Omental fat pad (tissue), 4 donors: ENCODE results near the gene FBXO44. TPM values are rescaled to one million over a fixed set of nuclear protein-coding genes. Genes with fewer than 3 reads are reported as not detected.

ENCODE experiments used
- ATAC-seq: fragments of 150-250 bp; one replicate; pipeline ENCODE4 v1.9.1; 2016; ENCODE audit warnings: mild to moderate bottlenecking, moderate library complexity; ENCODE audit not compliant: low FRiP score
- DNase-seq: peaks from one replicate; pipeline ENCODE4 v3.0.0-alpha.2; 2019; ENCODE audit warnings: low spot score
- total RNA-seq, 4 donors: library from RNA; depleted of rRNA; stranded (reverse); fragments of >200 nt; gene quantifications; one replicate each; pipeline ENCODE4 v1.1.0, GENCODE V29; 2016
- TF ChIP-seq, protein P1 (sequence below), 3 donors: fragments of 450-650 bp; IDR thresholded peaks; one replicate each; pipeline ENCODE4 v1.5.1; 2016 to 2017; ENCODE audit warnings: antibody characterized with exemption in 3 of 3, mild to moderate bottlenecking in 3 of 3, moderate library complexity in 2 of 3

Gene FBXO44
- total RNA-seq, 4 donors from 2014 or later, result 5.8 to 13.3 (median 9.6) TPM

DNA sequence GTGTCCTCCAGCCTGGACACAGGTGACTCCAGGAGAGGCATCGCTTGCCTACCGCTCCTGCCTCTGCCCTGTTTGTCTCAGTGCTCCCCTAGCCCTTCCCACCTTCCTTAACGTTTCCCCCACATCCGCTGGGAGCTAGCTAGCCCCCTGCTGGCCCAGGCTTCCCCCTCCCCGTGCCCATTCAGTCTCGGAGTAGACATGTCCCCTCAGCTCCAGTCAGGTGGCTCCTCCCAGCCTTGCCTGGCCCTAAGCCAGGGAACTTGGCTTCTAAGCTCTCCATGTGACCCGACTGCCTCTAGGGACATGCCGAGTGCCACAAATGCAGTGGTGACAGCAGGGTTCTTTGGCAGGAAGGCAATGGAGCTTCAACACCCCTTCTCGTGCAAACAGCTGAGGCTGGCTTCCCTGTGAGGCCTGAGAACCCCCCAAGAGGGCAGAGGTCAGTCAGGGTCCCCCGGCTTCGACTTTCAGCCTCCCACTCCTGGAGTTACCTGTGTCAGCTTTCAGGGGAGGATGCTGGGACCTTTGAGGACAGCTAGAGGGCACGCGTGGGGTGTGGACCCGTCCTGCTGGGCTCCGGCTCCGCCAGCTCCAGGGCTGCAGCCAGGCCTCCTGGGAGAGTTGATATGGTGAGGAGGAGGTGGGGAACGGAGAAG is 53.1 kb downstream of the FBXO44 start:
- no peak for DNase-seq
- TF ChIP-seq, protein P1, sequence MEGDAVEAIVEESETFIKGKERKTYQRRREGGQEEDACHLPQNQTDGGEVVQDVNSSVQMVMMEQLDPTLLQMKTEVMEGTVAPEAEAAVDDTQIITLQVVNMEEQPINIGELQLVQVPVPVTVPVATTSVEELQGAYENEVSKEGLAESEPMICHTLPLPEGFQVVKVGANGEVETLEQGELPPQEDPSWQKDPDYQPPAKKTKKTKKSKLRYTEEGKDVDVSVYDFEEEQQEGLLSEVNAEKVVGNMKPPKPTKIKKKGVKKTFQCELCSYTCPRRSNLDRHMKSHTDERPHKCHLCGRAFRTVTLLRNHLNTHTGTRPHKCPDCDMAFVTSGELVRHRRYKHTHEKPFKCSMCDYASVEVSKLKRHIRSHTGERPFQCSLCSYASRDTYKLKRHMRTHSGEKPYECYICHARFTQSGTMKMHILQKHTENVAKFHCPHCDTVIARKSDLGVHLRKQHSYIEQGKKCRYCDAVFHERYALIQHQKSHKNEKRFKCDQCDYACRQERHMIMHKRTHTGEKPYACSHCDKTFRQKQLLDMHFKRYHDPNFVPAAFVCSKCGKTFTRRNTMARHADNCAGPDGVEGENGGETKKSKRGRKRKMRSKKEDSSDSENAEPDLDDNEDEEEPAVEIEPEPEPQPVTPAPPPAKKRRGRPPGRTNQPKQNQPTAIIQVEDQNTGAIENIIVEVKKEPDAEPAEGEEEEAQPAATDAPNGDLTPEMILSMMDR (IDR thresholded peaks at IDR 0.05), result no peak
- ATAC-seq, result no peak

DNA sequence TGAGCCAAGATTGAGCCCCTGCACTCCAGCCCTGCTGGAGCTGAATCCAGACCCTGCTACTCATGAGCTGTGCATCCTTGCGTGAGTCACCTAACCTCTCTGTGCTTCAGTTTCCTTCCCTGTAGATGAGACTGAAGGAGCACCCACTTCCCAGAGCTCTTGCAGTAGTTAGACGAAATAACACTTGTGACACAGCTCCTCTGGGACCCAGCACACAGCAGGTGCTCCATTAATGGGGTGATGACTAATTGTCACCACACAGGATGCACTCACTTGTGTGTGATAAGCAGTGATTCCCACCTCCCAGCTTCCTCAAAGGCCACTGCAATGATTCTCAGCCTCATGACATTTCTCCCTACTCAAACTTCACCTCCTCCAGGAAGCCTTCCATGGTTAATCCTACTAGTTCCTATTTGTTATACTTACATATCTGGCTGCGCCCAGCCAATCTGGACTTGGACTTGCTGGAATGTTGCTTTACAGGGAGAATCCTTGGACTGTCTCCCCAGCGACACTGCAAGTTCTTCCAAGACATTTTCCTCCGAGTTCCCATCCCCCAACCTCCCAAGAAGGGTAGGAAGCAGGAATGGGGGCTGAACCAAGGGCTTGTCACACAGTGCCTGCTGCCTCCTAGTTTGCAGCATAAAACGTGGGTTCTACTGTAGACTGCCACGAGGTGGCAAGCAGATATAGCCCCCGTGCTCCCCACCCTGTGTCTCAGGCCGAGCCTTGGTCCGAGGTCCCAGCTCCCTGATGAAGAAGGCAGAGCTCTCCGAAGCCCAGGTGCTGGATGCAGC is 54.1 kb downstream of the FBXO44 start:
- TF ChIP-seq, protein P1 (IDR thresholded peaks at IDR 0.05), result no peak
- no peak for ATAC-seq
- no peak for DNase-seq

DNA sequence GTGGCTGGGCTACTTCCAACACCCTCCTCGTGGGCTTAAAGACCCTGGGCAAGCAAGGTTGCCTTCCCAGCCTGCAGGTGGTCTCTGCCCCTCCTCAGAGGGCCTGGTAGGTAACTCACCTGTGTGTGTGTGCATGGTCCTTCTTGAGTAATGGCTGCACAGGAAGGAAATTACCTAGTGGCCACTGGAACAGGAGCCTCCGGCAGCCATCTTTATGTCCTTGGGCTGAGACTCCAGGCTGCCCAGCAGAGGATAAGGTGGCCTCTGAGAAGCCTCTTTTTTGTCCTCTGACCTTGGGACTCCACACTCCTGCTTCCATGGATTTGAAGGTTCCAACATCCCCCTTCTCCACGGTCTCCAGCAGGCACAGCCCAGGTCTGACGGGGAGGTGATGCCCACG is 56.8 kb downstream of the FBXO44 start:
- TF ChIP-seq, protein P1 (IDR thresholded peaks at IDR 0.05), result no peak
- no peak for ATAC-seq
- DNase-seq, result no peak

DNA sequence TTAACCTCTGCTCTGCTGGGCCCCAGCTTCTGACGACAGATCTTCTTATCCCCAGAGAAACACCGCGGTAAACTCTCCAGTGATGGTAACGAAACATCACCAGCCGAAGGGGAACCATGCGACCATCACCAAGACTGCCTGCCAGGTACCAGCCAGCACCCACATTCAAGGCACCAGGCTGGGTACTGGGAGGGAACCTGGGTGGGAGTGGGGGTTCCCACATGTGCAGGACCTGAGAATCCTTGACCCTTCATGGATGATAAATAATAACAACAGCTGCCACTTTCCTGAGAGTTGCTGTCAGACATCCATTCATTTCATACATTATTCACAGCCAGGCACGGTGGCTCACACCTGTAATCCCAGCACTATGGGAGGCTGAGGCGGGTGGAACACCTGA is 57.6 kb downstream of the FBXO44 start:
- DNase-seq, result no peak
- no peak for ATAC-seq
- TF ChIP-seq, protein P1 (IDR thresholded peaks at IDR 0.05), result no peak

Other genes with a start within 250 kb of the FBXO44 start
- under 1 TPM in 1 of 4 donors, not detected in 3; 0.09 TPM for gene DISP3, start 175.7 kb upstream of the FBXO44 start, total RNA-seq
- 10 to 100 TPM in 1 of 4 donors, 1 to 10 TPM in 3; 1.1 to 24.3 (median 8.3) TPM for gene FBXO2, start 448 bp upstream of the FBXO44 start, total RNA-seq
- gene FBXO6, start 9.3 kb downstream of the FBXO44 start, total RNA-seq, result 10 to 100 TPM in 3 of 4 donors, 1 to 10 TPM in 1; 5.9 to 16.3 (median 11.0) TPM
- gene MAD2L2, start 26.3 kb downstream of the FBXO44 start, total RNA-seq, result 10 to 100 TPM; 20.2 to 41.3 (median 35.7) TPM
- not detected for gene DRAXIN, start 36.8 kb downstream of the FBXO44 start, total RNA-seq
- 10 to 100 TPM; 35.1 to 93.1 (median 64.2) TPM for gene AGTRAP, start 81.3 kb downstream of the FBXO44 start, total RNA-seq
- 1 to 10 TPM in 1 of 4 donors, under 1 TPM in 1, not detected in 2; 0.72 to 2.0 TPM for gene C1orf167, start 107.3 kb downstream of the FBXO44 start, total RNA-seq
- gene MTHFR, start 151.1 kb downstream of the FBXO44 start, total RNA-seq, result 10 to 100 TPM; 28.9 to 44.8 (median 36.0) TPM
- gene CLCN6, start 151.3 kb downstream of the FBXO44 start, total RNA-seq, result 10 to 100 TPM; 14.4 to 20.4 (median 18.0) TPM
- gene NPPA, start 192.9 kb downstream of the FBXO44 start, total RNA-seq, result not detected
- not detected for gene NPPB, start 204.1 kb downstream of the FBXO44 start, total RNA-seq